H1 (cell line): ENCODE results near the gene COL6A3. TPM values are rescaled to one million over a fixed set of nuclear protein-coding genes. Genes with fewer than 3 reads are reported as not detected.

Source experiments
- CTCF ChIA-PET: fragments of 300-600 bp; sonication (Branson Sonifier 250); formaldehyde crosslinking; loops from one replicate; lab custom pipeline; 2021; ENCODE audit not compliant: partially characterized antibody; lab: Charles Lee
- POLR2A ChIA-PET: fragments of 300-600 bp; sonication (Branson Sonifier 250); formaldehyde crosslinking; loops from one replicate; lab custom pipeline; 2021; ENCODE audit warnings: inconsistent platforms; ENCODE audit not compliant: partially characterized antibody; lab: Charles Lee
- DNase-seq, 2 experiments: peaks; one replicate each; pipeline versions ENCODE4 v3.0.0 to v3.0.0-alpha.2; 2010 to 2022; ENCODE audit warnings: low spot score in 2 of 2, low read depth in 1 of 2, mixed read lengths in 1 of 2
- FAIRE-seq: peaks from 2 replicates; lab custom pipeline; 2011; peaks lifted over from hg19 to GRCh38; lab: Jason Lieb, UNC
- H2AFZ ChIP-seq: 2 replicates; pipeline ENCODE4 v1.8.1; 2012; ENCODE audit warnings: low read length, inconsistent platforms
- H2AK5ac ChIP-seq: 2 replicates; pipeline ENCODE4 v1.6.1; 2013; ENCODE audit warnings: low read depth, low read length
- H2BK120ac ChIP-seq: replicated peaks from 2 replicates; pipeline ENCODE3; 2013; ENCODE audit warnings: low read depth, low read length, inconsistent platforms
- H2BK12ac ChIP-seq: 2 replicates; pipeline ENCODE4 v1.6.1; 2013; ENCODE audit warnings: low read depth, low read length
- H2BK15ac ChIP-seq: 2 replicates; pipeline ENCODE4 v1.6.1; 2013; ENCODE audit warnings: low read length
- H2BK20ac ChIP-seq: 2 replicates; pipeline ENCODE4 v1.6.1; 2013; ENCODE audit warnings: low read length
- H2BK5ac ChIP-seq: 2 replicates; pipeline ENCODE4 v1.6.1; 2013; ENCODE audit warnings: low read depth, low read length
- H3K14ac ChIP-seq: 2 replicates; pipeline ENCODE4 v1.6.1; 2013; ENCODE audit warnings: inconsistent platforms; ENCODE audit not compliant: insufficient read length
- H3K18ac ChIP-seq: 2 replicates; pipeline ENCODE4 v1.6.1; 2013; ENCODE audit warnings: low read length; ENCODE audit errors: extremely low read depth
- H3K23ac ChIP-seq: 2 replicates; pipeline ENCODE4 v1.6.1; 2013; ENCODE audit warnings: inconsistent platforms; ENCODE audit not compliant: insufficient read length
- H3K23me2 ChIP-seq: 2 replicates; pipeline ENCODE4 v1.6.1; 2013; ENCODE audit warnings: low read depth, low read length
- H3K27ac ChIP-seq: 2 replicates; pipeline ENCODE4 v1.6.1; 2011; ENCODE audit warnings: low read depth, low read length, inconsistent platforms
- H3K27me3 ChIP-seq, 4 experiments: replicated peaks in 1 of 4; 1 replicate in 1 of 4; 2 replicates in 3 of 4; pipeline versions ENCODE4 v1.6.1 to v1.8.1; 2011 to 2013; ENCODE audit warnings: low read length in 3 of 4, mild to moderate bottlenecking in 3 of 4, inconsistent platforms in 2 of 4, mixed read lengths in 2 of 4, moderate library complexity in 1 of 4; ENCODE audit not compliant: control insufficient read depth in 3 of 4, insufficient read depth in 3 of 4; ENCODE audit errors: extremely low read depth in 1 of 4
- H3K36me3 ChIP-seq, 4 experiments: 2 replicates each; pipeline versions ENCODE4 v1.6.1 to v1.8.1; 2011 to 2013; ENCODE audit warnings: mild to moderate bottlenecking in 4 of 4, low read length in 3 of 4, moderate library complexity in 2 of 4, control low read depth in 1 of 4, inconsistent platforms in 1 of 4; ENCODE audit not compliant: insufficient read depth in 4 of 4, control insufficient read depth in 2 of 4
- H3K4ac ChIP-seq: replicated peaks from 2 replicates; pipeline ENCODE3; 2013; ENCODE audit warnings: low read length, low read depth, mixed read lengths, inconsistent platforms; ENCODE audit not compliant: insufficient read length
- H3K4me1 ChIP-seq, 4 experiments: replicated peaks in 1 of 4; 1 replicate in 1 of 4; 2 replicates in 3 of 4; pipeline versions ENCODE4 v1.6.1 to v1.8.1; 2011 to 2013; ENCODE audit warnings: low read length in 3 of 4, inconsistent platforms in 2 of 4, mixed read lengths in 1 of 4; ENCODE audit not compliant: insufficient read depth in 4 of 4, control insufficient read depth in 3 of 4
- H3K4me2 ChIP-seq, 2 experiments: 2 replicates each; pipeline versions ENCODE4 v1.6.1 to v1.8.1; 2011 to 2013; ENCODE audit warnings: low read depth in 2 of 2, low read length in 2 of 2, control low read depth in 1 of 2, inconsistent platforms in 1 of 2, mild to moderate bottlenecking in 1 of 2; ENCODE audit not compliant: insufficient read depth in 1 of 2
- H3K4me3 ChIP-seq, 4 experiments: fragments of 200-600, 300-600 bp in 1 of 4; sonication (generic), shearing (Covaris generic), sonication (Bioruptor Twin) in 1 of 4; 2 replicates each; pipeline versions ENCODE4 v1.5.1 to v1.8.1; 2011 to 2016; ENCODE audit warnings: low read length in 4 of 4, low read depth in 3 of 4, control low read depth in 2 of 4, inconsistent platforms in 2 of 4, mild to moderate bottlenecking in 2 of 4, mixed read lengths in 1 of 4, moderate library complexity in 1 of 4; ENCODE audit not compliant: insufficient read depth in 2 of 4; ENCODE audit errors: extremely low read depth in 1 of 4
- H3K56ac ChIP-seq: replicated peaks from 2 replicates; pipeline ENCODE3; 2013; ENCODE audit warnings: low read depth, mild to moderate bottlenecking, mixed read lengths, low read length, inconsistent platforms; ENCODE audit not compliant: insufficient read length
- H3K79me1 ChIP-seq: 2 replicates; pipeline ENCODE4 v1.6.1; 2013; ENCODE audit warnings: low read depth, low read length, control low read depth
- H3K79me2 ChIP-seq, 2 experiments: 2 replicates each; pipeline versions ENCODE4 v1.6.1 to v1.8.1; 2012 to 2013; ENCODE audit warnings: low read length in 2 of 2, mild to moderate bottlenecking in 2 of 2, inconsistent platforms in 1 of 2; ENCODE audit not compliant: insufficient read depth in 2 of 2, control insufficient read depth in 1 of 2
- H3K9ac ChIP-seq, 4 experiments: replicated peaks in 1 of 4; 1 replicate in 1 of 4; 2 replicates in 3 of 4; pipeline versions ENCODE4 v1.6.1 to v1.8.1; 2011 to 2013; ENCODE audit warnings: low read depth in 3 of 4, low read length in 3 of 4, control low read depth in 2 of 4, mild to moderate bottlenecking in 2 of 4, moderate library complexity in 2 of 4, inconsistent platforms in 1 of 4; ENCODE audit errors: extremely low read depth in 1 of 4
- H3K9me3 ChIP-seq, 2 experiments: 2 replicates each; pipeline versions ENCODE4 v1.6.1 to v1.8.1; 2012 to 2013; ENCODE audit warnings: mild to moderate bottlenecking in 2 of 2, moderate library complexity in 2 of 2, control low read depth in 1 of 2, inconsistent platforms in 1 of 2, low read depth in 1 of 2, low read length in 1 of 2, mixed read lengths in 1 of 2; ENCODE audit not compliant: insufficient read depth in 2 of 2
- H4K20me1 ChIP-seq, 2 experiments: replicated peaks in 1 of 2; 2 replicates each; pipeline versions ENCODE3 to v1.8.1; 2011 to 2013; ENCODE audit warnings: inconsistent platforms in 2 of 2, low read length in 2 of 2, mild to moderate bottlenecking in 1 of 2; ENCODE audit not compliant: insufficient read depth in 2 of 2, control insufficient read depth in 1 of 2
- H4K5ac ChIP-seq: 2 replicates; pipeline ENCODE4 v1.6.1; 2013; ENCODE audit warnings: low read length, low read depth, mixed read lengths, inconsistent platforms; ENCODE audit not compliant: insufficient read length
- H4K8ac ChIP-seq: 2 replicates; pipeline ENCODE4 v1.8.0; 2013; ENCODE audit warnings: mild to moderate bottlenecking, moderate library complexity, low read length, inconsistent platforms; ENCODE audit not compliant: insufficient read depth; ENCODE audit errors: extremely low read depth
- H4K91ac ChIP-seq: replicated peaks from 2 replicates; pipeline ENCODE3; 2013; ENCODE audit warnings: low read length, mixed read lengths, inconsistent platforms; ENCODE audit not compliant: insufficient read length
- BRCA1 ChIP-seq: IDR thresholded peaks from 2 replicates; pipeline ENCODE4 v1.6.1; 2012; ENCODE audit warnings: low read depth, low read length, improper control_type of control experiment
- GTF2F1 ChIP-seq: IDR thresholded peaks from 2 replicates; pipeline ENCODE4 v1.6.1; 2012; ENCODE audit warnings: low read depth, low read length, improper control_type of control experiment, borderline replicate concordance
- NRF1 ChIP-seq: IDR thresholded peaks from 2 replicates; pipeline ENCODE4 v1.6.1; 2011; ENCODE audit warnings: mild to moderate bottlenecking, low read depth, low read length, improper control_type of control experiment
- TBP ChIP-seq: IDR thresholded peaks from 2 replicates; pipeline ENCODE4 v1.6.1; 2011; ENCODE audit warnings: low read depth, low read length, improper control_type of control experiment
- TEAD4 ChIP-seq: IDR thresholded peaks from 2 replicates; pipeline ENCODE4 v1.6.1; 2012; ENCODE audit warnings: low read depth, low read length, inconsistent platforms, mixed read lengths
- WGBS, 2 experiments: shearing (Covaris generic) in 1 of 2; methylation state at CpG; one replicate each; pipeline versions ENCODE4 v1.1.6 to v1.1.7; 2013 to 2015; ENCODE audit warnings: low lambda C conversion rate in 2 of 2, mixed read lengths in 2 of 2, inconsistent platforms in 1 of 2, low coverage in 1 of 2, missing lambda C conversion rate in 1 of 2; ENCODE audit not compliant: insufficient replicate concordance in 2 of 2, insufficient coverage in 1 of 2, insufficient read length in 1 of 2; ENCODE audit errors: extremely low coverage in 1 of 2, missing lambda C conversion rate in 1 of 2; 5-methylcytosine and 5-hydroxymethylcytosine counted together
- polyA plus RNA-seq, 7 experiments: library from polyadenylated mRNA; depleted of rRNA in 3 of 7; stranded (reverse) in 5 of 7; unstranded in 2 of 7; fragments of >200 nt in 5 of 7; fragments of 200-250 nt in 2 of 7; gene quantifications; 1 replicate in 5 of 7; 2 replicates in 1 of 7; 4 replicates in 1 of 7; pipeline versions ENCODE4 v1.2.1 to v1.2.3, GENCODE V29; 2011 to 2013; ENCODE audit warnings: missing spikeins in 2 of 7, mixed read lengths in 2 of 7
- total RNA-seq: library from RNA; stranded (reverse); fragmentation: NEBNext Ultra II Directional; extraction: Animal tissue kit (Norgen Biotek cat#: 25700); gene quantifications from 2 replicates; pipeline ENCODE4 v1.2.1, GENCODE V29; 2021
- TF ChIP-seq, protein P1 (sequence below): IDR thresholded peaks from 2 replicates; pipeline ENCODE4 v1.6.1; 2011; ENCODE audit warnings: low read depth, mild to moderate bottlenecking, low read length; ENCODE audit not compliant: insufficient read depth

COL6A3 gene
- total and polyA plus RNA-seq, 2 of the 8 experiments (the other 6 are each of a cell fraction or from before 2014, with no cell fraction given) = 1.2 to 3.4 TPM

DNA sequence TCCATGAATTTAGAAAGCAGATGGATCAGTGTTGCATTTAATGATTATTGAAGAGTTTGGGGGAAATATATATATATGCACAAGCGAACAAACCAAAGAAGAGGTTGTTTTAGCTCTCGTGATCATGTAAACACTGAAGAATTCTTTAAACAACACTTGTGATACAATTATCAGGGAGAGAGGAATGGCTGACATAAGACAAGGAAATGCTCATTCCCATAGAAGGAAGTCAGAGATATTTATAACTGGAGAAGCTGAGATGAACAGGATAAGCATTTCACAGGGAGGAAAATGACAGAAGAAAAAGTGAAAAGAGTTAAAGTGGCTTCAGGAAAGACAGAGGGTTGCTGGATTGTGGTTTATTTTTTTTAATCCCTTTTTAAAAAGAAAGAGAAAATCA lies 10.6 kb upstream of the COL6A3 start:
- Histone ChIP-seq H3K27me3 (no peaks in the 10 kb centered on the region; a peak in 2 of 7 replicates), H4K5ac (no peak overlapping the region), H2BK12ac (no peak overlapping the region), H3K4me2 (no peak overlapping the region), H3K79me1 (no peaks in the 10 kb centered on the region), H2BK120ac (no peak overlapping the region), H3K23ac (no peak overlapping the region), H3K9me3 (no peaks in the 10 kb centered on the region), H3K14ac (no peak overlapping the region), H3K4me3 (no peak overlapping the region), H2BK20ac (no peak overlapping the region), H2AK5ac (no peak overlapping the region), H3K56ac (no peak overlapping the region), H2BK15ac (no peak overlapping the region), H4K91ac (no peak overlapping the region), H2BK5ac (no peak overlapping the region), H3K27ac (no peak overlapping the region), H3K18ac (no peak overlapping the region), H3K4ac (no peak overlapping the region), H3K23me2 (no peaks in the 10 kb centered on the region), H4K8ac (no peak overlapping the region), H4K20me1 (no peaks in the 10 kb centered on the region), H2AFZ (no peak overlapping the region), H3K36me3 (no peaks in the 10 kb centered on the region), H3K79me2 (no peaks in the 10 kb centered on the region), H3K9ac (no peak overlapping the region), H3K4me1 (no peaks in the 10 kb centered on the region; a peak in 1 of 7 replicates)
- POLR2A ChIA-PET = no interaction called here
- CTCF ChIA-PET = interaction anchor here (1.1 to 4.1 kb wide), 4 partner anchors 27 to 147 kb away, joined by 3 to 36 read pairs (median 5); no protein-coding TSS in a partner anchor
- TF ChIP-seq TBP (no peak), NRF1 (no peak), GTF2F1 (no peak), BRCA1 (no peak), TEAD4 (no peak)
- TF ChIP-seq, protein P1, sequence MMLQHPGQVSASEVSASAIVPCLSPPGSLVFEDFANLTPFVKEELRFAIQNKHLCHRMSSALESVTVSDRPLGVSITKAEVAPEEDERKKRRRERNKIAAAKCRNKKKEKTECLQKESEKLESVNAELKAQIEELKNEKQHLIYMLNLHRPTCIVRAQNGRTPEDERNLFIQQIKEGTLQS = no peak
- 95% methylated on average over 2 of the region's 2 CpGs; no CpG with 5 or more reads in 1 of the 2 experiments for WGBS, 2 experiments
- FAIRE-seq (no peak), DNase-seq (no peak)
